ENCODE measurements around the gene ZNF592. TPM values are rescaled to one million over a fixed set of nuclear protein-coding genes. Genes with fewer than 3 reads are reported as not detected.

ZNF592 gene
- total RNA-seq, 3 donors from 2014 or later = 29.4 to 35.3 (median 33.4) TPM

GRCh38 chr15:84832448-84833040 lies 84.2 kb downstream of the ZNF592 start:
- Histone ChIP-seq H3K36me3 (ENCODE audit: low read depth) (no peaks in the 10 kb centered on the region), H3K4me3 (no peak overlapping the region), H3K9me3 (no peaks in the 10 kb centered on the region), H3K4me1 (ENCODE audit: low read depth) (no peaks in the 10 kb centered on the region)
- ATAC-seq = no peak
- DNase-seq = no peak
- TF ChIP-seq CTCF (IDR thresholded peaks at IDR 0.05) = no peak
- intact Hi-C loops (cut with DNase I, micrococcal nuclease) = no loop called here

- TF ChIP-seq CTCF (IDR thresholded peaks at IDR 0.05) = no peak
- no peak overlapping the region for H3K4me3 ChIP-seq
- intact Hi-C loops (cut with DNase I, micrococcal nuclease) = no loop called here
- H3K4me1 ChIP-seq (ENCODE audit: low read depth) = no peaks in the 10 kb centered on the region
- H3K9me3 ChIP-seq = no peaks in the 10 kb centered on the region
- DNase-seq = no peak
- no peaks in the 10 kb centered on the region for H3K36me3 ChIP-seq (ENCODE audit: low read depth)
- ATAC-seq = no peak
These were observed 85.2 kb downstream of the ZNF592 start for GRCh38 chr15:84833447-84834228.

GRCh38 chr15:84834229-84834955 lies 86.0 kb downstream of the ZNF592 start:
- Histone ChIP-seq H3K4me3 (no peak overlapping the region), H3K36me3 (ENCODE audit: low read depth) (no peaks in the 10 kb centered on the region), H3K4me1 (ENCODE audit: low read depth) (no peaks in the 10 kb centered on the region), H3K9me3 (no peaks in the 10 kb centered on the region)
- TF ChIP-seq CTCF (IDR thresholded peaks at IDR 0.05) = no peak
- intact Hi-C loops (cut with DNase I, micrococcal nuclease) = no loop called here
- DNase-seq = no peak
- no peak for ATAC-seq

- TF ChIP-seq CTCF (IDR thresholded peaks at IDR 0.05) = no peak
- DNase-seq (no peak), ATAC-seq (no peak)
- H3K4me3 ChIP-seq = no peak overlapping the region
- intact Hi-C loops (cut with DNase I, micrococcal nuclease) = no loop called here
- H3K36me3 ChIP-seq (ENCODE audit: low read depth) = no peaks in the 10 kb centered on the region
- no peaks in the 10 kb centered on the region for H3K9me3 ChIP-seq
- no peaks in the 10 kb centered on the region for H3K4me1 ChIP-seq (ENCODE audit: low read depth)
These were observed 86.6 kb downstream of the ZNF592 start for GRCh38 chr15:84834969-84835368.

GRCh38 chr15:84835661-84836337 lies 87.4 kb downstream of the ZNF592 start:
- TF ChIP-seq CTCF (IDR thresholded peaks at IDR 0.05) = no peak
- intact Hi-C loops (cut with DNase I, micrococcal nuclease) = no loop called here
- Histone ChIP-seq H3K4me1 (ENCODE audit: low read depth) (peaks cover 5% of the 10 kb centered on the region), H3K4me3 (no peak overlapping the region), H3K36me3 (ENCODE audit: low read depth) (no peaks in the 10 kb centered on the region), H3K9me3 (no peaks in the 10 kb centered on the region)
- no peak for DNase-seq
- no peak for ATAC-seq

Measured in mucosa of descending colon (tissue), 3 donors.